Stimulated activated CD4-positive, alpha-beta T cell treated with anti-CD3 and anti-CD28 coated beads, Interleukin-2, amount 100 ng/mL, for 24 hours (primary cell): ENCODE data around the gene TTC12.

ENCODE experiments used
- DNase-seq, 2 donors: peaks; one replicate each; pipeline ENCODE4 v3.0.0-alpha.2; 2020

The TTC12 gene

GRCh38 chr11:113332023-113332422 is 17.6 kb downstream of the TTC12 start:
- no peak for DNase-seq

- DNase-seq, result no peak
These were observed 18.4 kb downstream of the TTC12 start for GRCh38 chr11:113332638-113333329.

GRCh38 chr11:113334183-113334582 is 19.8 kb downstream of the TTC12 start:
- no peak for DNase-seq

- DNase-seq, result no peak
These were observed 24.3 kb downstream of the TTC12 start for GRCh38 chr11:113338730-113339129.

GRCh38 chr11:113339929-113340589 is 25.7 kb downstream of the TTC12 start:
- DNase-seq, result no peak

GRCh38 chr11:113341388-113342165 is 27.2 kb downstream of the TTC12 start:
- DNase-seq, result no peak

- no peak for DNase-seq
These were observed 31.6 kb downstream of the TTC12 start for GRCh38 chr11:113345978-113346377.

GRCh38 chr11:113349528-113349927 is 35.1 kb downstream of the TTC12 start:
- DNase-seq, result no peak

GRCh38 chr11:113350336-113351067 is 36.1 kb downstream of the TTC12 start:
- no peak for DNase-seq

- DNase-seq, result no peak
These were observed 36.7 kb downstream of the TTC12 start for GRCh38 chr11:113351068-113351450.

GRCh38 chr11:113351480-113351879 is 37.1 kb downstream of the TTC12 start:
- no peak for DNase-seq

- DNase-seq, result no peak
These were observed 41.8 kb downstream of the TTC12 start for GRCh38 chr11:113356203-113356602.

GRCh38 chr11:113363406-113363805 is 49.0 kb downstream of the TTC12 start:
- DNase-seq, result no peak

- no peak for DNase-seq
These were observed 49.7 kb downstream of the TTC12 start for GRCh38 chr11:113363996-113364641.

- no peak for DNase-seq
These were observed 51.5 kb downstream of the TTC12 start for GRCh38 chr11:113365895-113366294.

- DNase-seq, result no peak
These were observed 55.0 kb downstream of the TTC12 start for GRCh38 chr11:113369411-113369810.

GRCh38 chr11:113370634-113371033 is 56.3 kb downstream of the TTC12 start:
- DNase-seq, result no peak

GRCh38 chr11:113372309-113372708 is 57.9 kb downstream of the TTC12 start:
- DNase-seq, result no peak

GRCh38 chr11:113373306-113373705 is 58.9 kb downstream of the TTC12 start:
- no peak for DNase-seq

- no peak for DNase-seq
These were observed 59.7 kb downstream of the TTC12 start for GRCh38 chr11:113373981-113374560.

GRCh38 chr11:113375402-113375801 is 61.0 kb downstream of the TTC12 start:
- DNase-seq, result no peak

GRCh38 chr11:113376156-113376555 is 61.8 kb downstream of the TTC12 start:
- no peak for DNase-seq
